ENCODE measurements around the gene ZEB2. TPM values are rescaled to one million over a fixed set of nuclear protein-coding genes. Genes with fewer than 3 reads are reported as not detected.

ZEB2 gene
- total and polyA plus RNA-seq, 2 donors (not counting 3 experiments of a cell fraction or from before 2014, with no cell fraction given) = 17.9 to 49.6 TPM

DNA sequence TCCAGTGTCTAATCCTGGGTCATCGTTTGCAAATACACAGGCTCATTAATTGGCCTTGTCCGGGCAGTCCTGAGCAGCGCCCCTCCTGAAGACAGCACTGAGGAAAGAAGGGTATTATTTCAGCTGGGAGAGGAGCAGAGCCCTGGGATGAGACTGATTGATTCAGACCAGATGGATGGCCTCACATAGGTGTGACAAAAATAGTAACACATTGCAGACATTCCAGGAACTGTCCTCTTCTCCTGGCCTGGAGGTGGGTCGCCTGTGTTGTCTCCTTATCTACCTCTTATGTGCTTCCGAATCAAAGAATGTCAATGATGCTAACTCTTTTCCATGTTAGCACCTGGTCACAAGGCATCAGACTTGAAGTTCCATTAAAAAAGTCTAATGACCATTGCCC lies 45.9 kb downstream of the ZEB2 start:
- H3K4me2 ChIP-seq (ENCODE audit: insufficient read depth, low read length) = no peak overlapping the region
- no peak overlapping the region for H3K9ac ChIP-seq (replicated peaks; ENCODE audit: extremely low read depth, insufficient read depth, low read length)
- no peak overlapping the region for H3K4me3 ChIP-seq (replicated peaks in 1 of 3; ENCODE audit: insufficient read depth in 1 of 3, low read depth in 1 of 3, low read length in 3 of 3)
- H2AFZ ChIP-seq (ENCODE audit: low read depth, low read length) = no peak overlapping the region
- no peak for DNase-seq (ENCODE audit: low read depth, low spot score)
- no peaks in the 10 kb centered on the region for H4K20me1 ChIP-seq (replicated peaks; ENCODE audit: control insufficient read depth, extremely low read depth, insufficient read depth, low read length)
- H3K4me1 ChIP-seq (ENCODE audit: control insufficient read depth, extremely low read depth, insufficient read depth, low read length) = no peaks in the 10 kb centered on the region
- peaks cover 0 to 1% of the 10 kb centered on the region in 2 experiments for H3K36me3 ChIP-seq (ENCODE audit: control insufficient read depth in 2 of 2, extremely low read depth in 1 of 2, insufficient read depth in 2 of 2, low read length in 2 of 2)
- intact Hi-C loops (cut with micrococcal nuclease) (no loop called here), dilution Hi-C loops (cut with MboI; ENCODE audit: extremely low pct_ligation_motif_present, low sequenced_read_pairs) (no loop called here)
- H3K27me3 ChIP-seq (ENCODE audit: control insufficient read depth in 2 of 2, insufficient read depth in 2 of 2, low read length in 2 of 2) = no peaks in the 10 kb centered on the region
- FAIRE-seq = no peak
- no TSS peak for BruUV-seq (replicated peaks)
- TF ChIP-seq FOS (IDR thresholded peaks at IDR 0.05; ENCODE audit: borderline replicate concordance, insufficient read depth, low read length) = no peak
- TF ChIP-seq, protein P1, sequence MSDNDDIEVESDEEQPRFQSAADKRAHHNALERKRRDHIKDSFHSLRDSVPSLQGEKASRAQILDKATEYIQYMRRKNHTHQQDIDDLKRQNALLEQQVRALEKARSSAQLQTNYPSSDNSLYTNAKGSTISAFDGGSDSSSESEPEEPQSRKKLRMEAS (IDR thresholded peaks at IDR 0.05; ENCODE audit: insufficient read depth, insufficient read length) = no peak
- TF ChIP-seq POLR2AphosphoS5 (IDR thresholded peaks at IDR 0.05; ENCODE audit: insufficient read depth, low read depth, low read length) = no peak
- TF ChIP-seq GATA2 (IDR thresholded peaks at IDR 0.05; ENCODE audit: insufficient read depth, insufficient read length, low read depth, low read length) = no peak
- no peak for TF ChIP-seq JUN (IDR thresholded peaks at IDR 0.05; ENCODE audit: borderline replicate concordance, insufficient read depth, insufficient read length, low read depth)
- TF ChIP-seq POLR2A (IDR thresholded peaks at IDR 0.05; ENCODE audit: low read depth, low read length) = no peak
- TF ChIP-seq, protein P2, sequence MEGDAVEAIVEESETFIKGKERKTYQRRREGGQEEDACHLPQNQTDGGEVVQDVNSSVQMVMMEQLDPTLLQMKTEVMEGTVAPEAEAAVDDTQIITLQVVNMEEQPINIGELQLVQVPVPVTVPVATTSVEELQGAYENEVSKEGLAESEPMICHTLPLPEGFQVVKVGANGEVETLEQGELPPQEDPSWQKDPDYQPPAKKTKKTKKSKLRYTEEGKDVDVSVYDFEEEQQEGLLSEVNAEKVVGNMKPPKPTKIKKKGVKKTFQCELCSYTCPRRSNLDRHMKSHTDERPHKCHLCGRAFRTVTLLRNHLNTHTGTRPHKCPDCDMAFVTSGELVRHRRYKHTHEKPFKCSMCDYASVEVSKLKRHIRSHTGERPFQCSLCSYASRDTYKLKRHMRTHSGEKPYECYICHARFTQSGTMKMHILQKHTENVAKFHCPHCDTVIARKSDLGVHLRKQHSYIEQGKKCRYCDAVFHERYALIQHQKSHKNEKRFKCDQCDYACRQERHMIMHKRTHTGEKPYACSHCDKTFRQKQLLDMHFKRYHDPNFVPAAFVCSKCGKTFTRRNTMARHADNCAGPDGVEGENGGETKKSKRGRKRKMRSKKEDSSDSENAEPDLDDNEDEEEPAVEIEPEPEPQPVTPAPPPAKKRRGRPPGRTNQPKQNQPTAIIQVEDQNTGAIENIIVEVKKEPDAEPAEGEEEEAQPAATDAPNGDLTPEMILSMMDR (IDR thresholded peaks at IDR 0.05; ENCODE audit: extremely low read depth in 1 of 2, insufficient read depth in 1 of 2, low read depth in 1 of 2, low read length in 2 of 2) = no peak
- no peak for TF ChIP-seq MYC (IDR thresholded peaks at IDR 0.05; ENCODE audit: low read depth, low read length)
- TF ChIP-seq EZH2 (IDR thresholded peaks at IDR 0.05; ENCODE audit: borderline replicate concordance, low read depth, low read length, severe bottlenecking) = no peak
- H3K27ac ChIP-seq (ENCODE audit: insufficient read depth, low read depth, low read length) = no peak overlapping the region
- POLR2A ChIA-PET = no interaction called here
- H3K9me3 ChIP-seq (replicated peaks; ENCODE audit: control insufficient read depth, insufficient read depth, low read length) = no peaks in the 10 kb centered on the region
- H3K79me2 ChIP-seq (ENCODE audit: control insufficient read depth, insufficient read depth, low read length) = peaks cover 2% of the 10 kb centered on the region
- H3K9me1 ChIP-seq (replicated peaks; ENCODE audit: control insufficient read depth, extremely low read depth, insufficient read depth, low read length) = peaks cover 3% of the 10 kb centered on the region
- CTCF ChIA-PET = no interaction called here

Measured in endothelial cell of umbilical vein (primary cell).